Measurements from ENCODE around the gene GAS7. TPM values are rescaled to one million over a fixed set of nuclear protein-coding genes. Genes with fewer than 3 reads are reported as not detected.

The GAS7 gene
- total RNA-seq, 1 donor from 2014 or later, result 47.7 TPM

GRCh38 chr17:10144982-10145381 lies 53.4 kb downstream of the GAS7 start:
- DNase-seq (ENCODE audit: low spot score in 2 of 2, unreplicated experiment in 2 of 2), result no peak
- H3K36me3 Mint-ChIP-seq, result peaks cover 1% of the 10 kb centered on the region
- no peak overlapping the region for H3K4me3 Mint-ChIP-seq
- no peaks in the 10 kb centered on the region for H3K27me3 Mint-ChIP-seq (ENCODE audit: low read depth)
- peak overlapping the region; percentile 74 for H3K27ac Mint-ChIP-seq
- peaks cover 28% of the 10 kb centered on the region for H3K4me1 Mint-ChIP-seq
- TF ChIP-seq CTCF (IDR thresholded peaks at IDR 0.05; ENCODE audit: unreplicated experiment), result no peak
- peaks cover 5% of the 10 kb centered on the region for H3K9me3 Mint-ChIP-seq

GRCh38 chr17:10144456-10144855 lies 54.0 kb downstream of the GAS7 start:
- no peak for TF ChIP-seq CTCF (IDR thresholded peaks at IDR 0.05; ENCODE audit: unreplicated experiment)
- no peaks in the 10 kb centered on the region for H3K27me3 Mint-ChIP-seq (ENCODE audit: low read depth)
- H3K4me1 Mint-ChIP-seq, result peaks cover 34% of the 10 kb centered on the region
- no peak for DNase-seq (ENCODE audit: low spot score in 2 of 2, unreplicated experiment in 2 of 2)
- H3K27ac Mint-ChIP-seq, result no peak overlapping the region
- no peak overlapping the region for H3K4me3 Mint-ChIP-seq
- peaks cover 1% of the 10 kb centered on the region for H3K36me3 Mint-ChIP-seq
- peaks cover 2% of the 10 kb centered on the region for H3K9me3 Mint-ChIP-seq

- no peak overlapping the region for H3K4me3 Mint-ChIP-seq
- H3K27ac Mint-ChIP-seq, result no peak overlapping the region
- no peaks in the 10 kb centered on the region for H3K36me3 Mint-ChIP-seq
- DNase-seq (ENCODE audit: low spot score in 2 of 2, unreplicated experiment in 2 of 2), result no peak
- H3K9me3 Mint-ChIP-seq, result no peaks in the 10 kb centered on the region
- no peak for TF ChIP-seq CTCF (IDR thresholded peaks at IDR 0.05; ENCODE audit: unreplicated experiment)
- no peaks in the 10 kb centered on the region for H3K27me3 Mint-ChIP-seq (ENCODE audit: low read depth)
- H3K4me1 Mint-ChIP-seq, result peaks cover 34% of the 10 kb centered on the region
Observed at GRCh38 chr17:10141436-10141835, 57.0 kb downstream of the GAS7 start.

DNA sequence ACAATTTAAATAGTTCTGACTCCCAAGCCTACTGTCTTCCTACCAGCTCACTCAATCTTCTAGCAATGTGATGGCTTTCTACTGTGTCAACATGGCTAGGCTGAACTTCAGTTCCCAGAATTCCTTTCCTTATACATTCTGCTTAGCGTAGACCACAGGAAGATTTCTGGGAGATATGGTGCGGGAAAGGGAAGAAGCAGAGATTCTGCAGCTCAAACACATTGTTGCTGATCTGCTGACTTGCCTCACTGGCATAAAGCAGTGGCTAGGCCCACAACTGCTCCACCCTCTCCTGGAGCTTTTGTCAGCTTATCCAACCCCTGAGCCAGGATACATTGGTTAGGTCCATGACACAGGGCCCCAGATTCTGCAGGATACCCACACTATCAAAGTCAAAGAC lies 58.8 kb downstream of the GAS7 start:
- no peaks in the 10 kb centered on the region for H3K27me3 Mint-ChIP-seq (ENCODE audit: low read depth)
- no peak for DNase-seq (ENCODE audit: low spot score in 2 of 2, unreplicated experiment in 2 of 2)
- peaks cover 36% of the 10 kb centered on the region for H3K4me1 Mint-ChIP-seq
- peak overlapping the region; percentile 57 for H3K27ac Mint-ChIP-seq
- TF ChIP-seq CTCF (IDR thresholded peaks at IDR 0.05; ENCODE audit: unreplicated experiment), result no peak
- no peaks in the 10 kb centered on the region for H3K36me3 Mint-ChIP-seq
- H3K4me3 Mint-ChIP-seq, result no peak overlapping the region
- H3K9me3 Mint-ChIP-seq, result no peaks in the 10 kb centered on the region

DNA sequence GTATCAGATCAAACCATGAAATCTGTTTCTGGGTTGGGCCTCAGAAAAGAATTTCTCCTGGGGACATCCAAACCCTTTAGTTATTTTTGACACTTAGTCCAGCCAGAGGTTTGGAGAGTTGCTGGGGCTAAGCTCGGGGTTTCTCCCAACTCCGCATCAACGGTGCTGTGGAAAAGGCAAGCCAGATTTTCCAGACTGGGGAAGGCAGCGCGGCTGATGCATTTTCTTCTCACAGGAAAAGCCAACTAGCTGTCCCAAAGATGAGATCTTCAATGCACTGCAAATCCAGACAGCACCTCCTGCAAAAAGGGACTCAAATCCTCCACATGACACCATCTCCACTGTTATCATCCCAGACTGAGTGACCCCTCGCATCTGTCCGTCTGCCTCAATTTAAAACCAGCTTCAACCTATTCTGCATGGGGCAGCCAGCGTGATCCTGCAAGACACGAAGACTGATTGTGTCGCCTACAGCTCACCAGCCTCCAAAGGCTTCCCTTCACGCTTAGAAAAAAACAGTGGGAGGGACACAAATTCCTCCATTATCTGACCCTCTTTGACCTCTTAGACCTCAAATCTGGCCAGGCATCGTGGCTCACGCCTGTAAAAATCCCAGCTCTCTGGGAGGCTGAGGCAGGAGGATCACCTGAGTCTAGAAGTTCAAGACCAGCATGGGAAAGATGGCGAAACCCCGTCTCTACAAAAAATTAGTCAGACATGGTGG lies 62.0 kb downstream of the GAS7 start:
- no peaks in the 10 kb centered on the region for H3K27me3 Mint-ChIP-seq (ENCODE audit: low read depth)
- peak overlapping the region; percentile 68 for H3K27ac Mint-ChIP-seq
- no peaks in the 10 kb centered on the region for H3K9me3 Mint-ChIP-seq
- H3K4me3 Mint-ChIP-seq, result no peak overlapping the region
- no peak for DNase-seq (ENCODE audit: low spot score in 2 of 2, unreplicated experiment in 2 of 2)
- peaks cover 36% of the 10 kb centered on the region for H3K4me1 Mint-ChIP-seq
- no peaks in the 10 kb centered on the region for H3K36me3 Mint-ChIP-seq
- no peak for TF ChIP-seq CTCF (IDR thresholded peaks at IDR 0.05; ENCODE audit: unreplicated experiment)
